ENCODE data around the gene COL23A1. TPM values are rescaled to one million over a fixed set of nuclear protein-coding genes. Genes with fewer than 3 reads are reported as not detected.
"Not testable (repeated sequence)": the region's sequence is repeated elsewhere in the genome, so short reads cannot be mapped to it uniquely, and the experiment has no call there.

COL23A1 gene
- total RNA-seq, 1 experiment from 2014 or later: not detected

DNA sequence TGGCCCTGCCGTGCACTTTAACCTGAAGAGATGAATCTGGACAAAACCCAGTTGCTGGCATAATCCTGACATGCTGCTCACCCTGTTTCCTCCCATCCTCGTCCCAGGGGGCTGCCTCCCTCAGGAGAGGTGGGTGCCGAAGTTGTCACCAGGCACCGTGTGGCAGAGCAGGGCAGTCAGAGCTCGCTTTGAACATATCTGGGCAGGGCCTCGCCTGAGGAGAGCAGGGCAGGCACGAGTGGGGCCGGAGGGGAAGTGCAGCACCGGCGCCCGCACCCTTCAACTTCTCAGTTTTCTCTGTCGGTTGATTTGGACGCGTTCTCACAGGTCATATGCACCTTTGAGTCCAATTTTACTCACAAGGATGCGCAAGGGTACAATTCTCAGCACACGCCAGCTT lies 216.5 kb downstream of the COL23A1 start:
- TF ChIP-seq, protein P1, sequence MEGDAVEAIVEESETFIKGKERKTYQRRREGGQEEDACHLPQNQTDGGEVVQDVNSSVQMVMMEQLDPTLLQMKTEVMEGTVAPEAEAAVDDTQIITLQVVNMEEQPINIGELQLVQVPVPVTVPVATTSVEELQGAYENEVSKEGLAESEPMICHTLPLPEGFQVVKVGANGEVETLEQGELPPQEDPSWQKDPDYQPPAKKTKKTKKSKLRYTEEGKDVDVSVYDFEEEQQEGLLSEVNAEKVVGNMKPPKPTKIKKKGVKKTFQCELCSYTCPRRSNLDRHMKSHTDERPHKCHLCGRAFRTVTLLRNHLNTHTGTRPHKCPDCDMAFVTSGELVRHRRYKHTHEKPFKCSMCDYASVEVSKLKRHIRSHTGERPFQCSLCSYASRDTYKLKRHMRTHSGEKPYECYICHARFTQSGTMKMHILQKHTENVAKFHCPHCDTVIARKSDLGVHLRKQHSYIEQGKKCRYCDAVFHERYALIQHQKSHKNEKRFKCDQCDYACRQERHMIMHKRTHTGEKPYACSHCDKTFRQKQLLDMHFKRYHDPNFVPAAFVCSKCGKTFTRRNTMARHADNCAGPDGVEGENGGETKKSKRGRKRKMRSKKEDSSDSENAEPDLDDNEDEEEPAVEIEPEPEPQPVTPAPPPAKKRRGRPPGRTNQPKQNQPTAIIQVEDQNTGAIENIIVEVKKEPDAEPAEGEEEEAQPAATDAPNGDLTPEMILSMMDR (IDR thresholded peaks at IDR 0.05; ENCODE audit: unreplicated experiment): no peak
- BruUV-seq (replicated peaks): no TSS peak
- CTCF ChIA-PET: no interaction called here

DNA sequence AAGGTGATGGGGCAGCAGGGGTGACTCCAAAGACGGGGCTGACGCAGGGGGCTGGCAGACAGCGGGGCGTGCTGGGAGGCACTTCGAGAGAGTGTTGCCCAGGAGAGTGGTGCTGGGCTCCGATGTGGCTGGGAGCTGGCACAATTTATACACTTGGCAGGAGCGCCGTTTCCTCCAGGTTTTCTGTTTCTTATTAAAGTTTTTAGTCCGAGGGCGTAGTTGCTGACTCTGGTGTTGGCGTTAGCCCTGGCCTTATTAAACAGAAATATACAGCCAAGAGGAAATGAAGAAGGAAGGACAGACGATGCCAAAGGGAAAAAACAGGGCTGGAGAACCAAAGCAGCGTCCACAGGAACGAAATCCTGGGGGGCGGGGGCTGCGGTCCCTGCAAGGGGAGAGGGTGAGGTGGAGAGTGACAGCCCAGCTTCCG lies 218.0 kb downstream of the COL23A1 start:
- CTCF ChIA-PET: no interaction called here
- no TSS peak for BruUV-seq (replicated peaks)
- peaks cover 10% of the 10 kb centered on the region for H3K9me3 Mint-ChIP-seq (ENCODE audit: low read depth, unreplicated experiment)
- no peak overlapping the region for H3K4me3 Mint-ChIP-seq (ENCODE audit: low read depth, unreplicated experiment)
- H3K27ac Mint-ChIP-seq (ENCODE audit: unreplicated experiment): no peak overlapping the region
- H3K4me1 Mint-ChIP-seq (ENCODE audit: low read depth, unreplicated experiment): no peaks in the 10 kb centered on the region
- TF ChIP-seq, protein P1 (IDR thresholded peaks at IDR 0.05; ENCODE audit: unreplicated experiment): no peak
- H3K36me3 Mint-ChIP-seq (ENCODE audit: insufficient read depth, unreplicated experiment): no peaks in the 10 kb centered on the region
- intact Hi-C loops (cut with micrococcal nuclease; ENCODE audit: unreplicated experiment): no loop called here
- DNase-seq: no peak
- peaks cover 2% of the 10 kb centered on the region for H3K27me3 Mint-ChIP-seq (ENCODE audit: unreplicated experiment)

More for the DNA sequence above, 216.5 kb downstream of the COL23A1 start:
- peaks cover 10% of the 10 kb centered on the region for H3K9me3 Mint-ChIP-seq (ENCODE audit: low read depth, unreplicated experiment)
- H3K27ac Mint-ChIP-seq (ENCODE audit: unreplicated experiment): no peak overlapping the region
- H3K36me3 Mint-ChIP-seq (ENCODE audit: insufficient read depth, unreplicated experiment): no peaks in the 10 kb centered on the region
- intact Hi-C loops (cut with micrococcal nuclease; ENCODE audit: unreplicated experiment): no loop called here
- H3K4me1 Mint-ChIP-seq (ENCODE audit: low read depth, unreplicated experiment): no peaks in the 10 kb centered on the region
- no peak overlapping the region for H3K4me3 Mint-ChIP-seq (ENCODE audit: low read depth, unreplicated experiment)
- no peak for DNase-seq
- H3K27me3 Mint-ChIP-seq (ENCODE audit: unreplicated experiment): no peaks in the 10 kb centered on the region

DNA sequence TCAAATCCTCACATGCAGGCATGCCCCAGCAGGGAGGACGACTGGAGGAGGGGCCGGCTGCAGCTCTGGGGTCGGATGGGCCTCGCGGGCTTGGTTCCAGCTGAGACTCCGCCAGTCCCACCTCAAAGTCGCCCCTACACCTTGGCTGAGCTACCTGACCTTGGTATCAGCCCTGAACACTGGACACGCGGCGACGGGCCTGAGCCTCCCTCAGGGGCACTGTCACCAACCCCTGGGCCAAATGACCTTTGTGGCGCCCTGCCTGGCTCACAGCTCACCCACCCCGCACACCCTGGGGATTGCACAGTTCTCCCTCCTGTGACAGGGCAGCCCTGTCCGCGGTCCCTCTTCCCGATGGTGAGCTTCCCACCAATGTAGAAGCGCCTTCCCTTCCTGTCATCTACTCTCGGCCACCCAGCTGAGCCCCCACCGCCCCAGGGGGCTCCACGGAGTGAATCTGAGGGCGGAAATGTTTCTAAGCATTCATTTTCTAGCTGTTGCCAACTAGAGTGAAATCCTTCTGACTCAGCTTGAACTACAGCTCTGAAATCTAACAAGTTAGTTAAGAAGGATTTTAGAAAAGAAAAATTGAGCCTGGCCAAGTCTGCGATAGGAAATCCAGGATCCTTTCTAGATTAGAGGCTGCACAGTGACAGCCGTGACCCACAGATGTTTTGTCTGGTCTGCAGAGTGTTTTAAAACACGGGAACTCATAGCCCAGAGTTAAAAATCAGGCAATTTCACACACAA lies 218.7 kb downstream of the COL23A1 start:
- peaks cover 10% of the 10 kb centered on the region for H3K9me3 Mint-ChIP-seq (ENCODE audit: low read depth, unreplicated experiment)
- no peak overlapping the region for H3K27ac Mint-ChIP-seq (ENCODE audit: unreplicated experiment)
- DNase-seq: no peak
- CTCF ChIA-PET: no interaction called here
- peaks cover 8% of the 10 kb centered on the region for H3K27me3 Mint-ChIP-seq (ENCODE audit: unreplicated experiment)
- peaks cover under 1% of the 10 kb centered on the region for H3K36me3 Mint-ChIP-seq (ENCODE audit: insufficient read depth, unreplicated experiment)
- BruUV-seq (replicated peaks): no TSS peak
- TF ChIP-seq, protein P1 (IDR thresholded peaks at IDR 0.05; ENCODE audit: unreplicated experiment): no peak
- no peak overlapping the region for H3K4me3 Mint-ChIP-seq (ENCODE audit: low read depth, unreplicated experiment)
- intact Hi-C loops (cut with micrococcal nuclease; ENCODE audit: unreplicated experiment): no loop called here
- H3K4me1 Mint-ChIP-seq (ENCODE audit: low read depth, unreplicated experiment): no peaks in the 10 kb centered on the region

DNA sequence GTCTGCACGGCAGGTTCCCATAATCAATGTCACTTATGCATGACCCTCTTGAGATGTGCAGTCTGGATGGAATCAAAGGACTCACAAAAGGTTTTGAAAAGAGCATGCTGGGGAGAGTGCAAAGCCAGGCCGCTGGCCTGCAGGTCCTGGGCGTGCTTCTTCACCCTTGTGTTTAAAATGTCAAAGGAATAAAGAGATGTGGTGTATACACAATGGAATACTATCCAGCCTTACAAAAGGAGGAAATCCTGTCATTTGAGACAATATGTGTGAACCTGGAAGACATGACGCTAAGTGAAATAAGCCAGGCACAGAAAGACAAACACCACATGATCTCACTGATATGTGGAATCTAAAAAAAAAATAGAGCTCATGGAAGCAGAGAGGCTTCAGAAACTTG lies 220.1 kb downstream of the COL23A1 start:
- no TSS peak for BruUV-seq (replicated peaks)
- intact Hi-C loops (cut with micrococcal nuclease; ENCODE audit: unreplicated experiment): no loop called here
- no peak for DNase-seq
- TF ChIP-seq, protein P1 (IDR thresholded peaks at IDR 0.05; ENCODE audit: unreplicated experiment): no peak
- Mint-ChIP-seq H3K4me1 (ENCODE audit: low read depth, unreplicated experiment) (no peaks in the 10 kb centered on the region), H3K9me3 (ENCODE audit: low read depth, unreplicated experiment) (peaks cover 10% of the 10 kb centered on the region), H3K27me3 (ENCODE audit: unreplicated experiment) (peaks cover 22% of the 10 kb centered on the region), H3K27ac (ENCODE audit: unreplicated experiment) (no peak overlapping the region), H3K4me3 (ENCODE audit: low read depth, unreplicated experiment) (no peak overlapping the region), H3K36me3 (ENCODE audit: insufficient read depth, unreplicated experiment) (peaks cover 4% of the 10 kb centered on the region)
- CTCF ChIA-PET: no interaction called here

DNA sequence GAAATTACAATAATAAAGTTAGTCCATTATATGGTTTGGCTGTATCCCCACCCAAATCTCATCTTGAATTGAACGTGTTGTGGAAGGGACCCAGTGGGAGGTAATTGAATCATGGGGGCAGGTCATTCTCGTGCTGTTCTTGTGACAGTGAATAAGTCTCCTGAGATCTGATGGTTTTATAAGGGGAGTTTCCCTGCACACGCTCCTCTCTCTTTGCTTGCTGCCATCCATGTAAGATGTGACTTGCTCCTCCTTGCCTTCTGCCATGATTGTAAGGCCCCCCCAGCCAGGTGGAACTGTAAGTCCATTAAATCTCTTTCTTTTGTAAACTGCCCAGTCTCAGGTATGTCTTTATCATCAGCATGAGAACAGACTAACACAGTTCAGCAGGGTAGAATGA lies 220.7 kb downstream of the COL23A1 start:
- H3K27ac Mint-ChIP-seq (ENCODE audit: unreplicated experiment); H3K4me3 Mint-ChIP-seq (ENCODE audit: low read depth, unreplicated experiment); intact Hi-C loops (cut with micrococcal nuclease; ENCODE audit: unreplicated experiment); BruUV-seq (replicated peaks); DNase-seq; H3K4me1 Mint-ChIP-seq (ENCODE audit: low read depth, unreplicated experiment); CTCF ChIA-PET; H3K36me3 Mint-ChIP-seq (ENCODE audit: insufficient read depth, unreplicated experiment): not testable (repeated sequence)
- H3K9me3 Mint-ChIP-seq (ENCODE audit: low read depth, unreplicated experiment): peaks cover 10% of the 10 kb centered on the region
- peaks cover 29% of the 10 kb centered on the region for H3K27me3 Mint-ChIP-seq (ENCODE audit: unreplicated experiment)
